Measurements from ENCODE around the gene ERC2.
"Not testable (repeated sequence)": the region's sequence is repeated elsewhere in the genome, so short reads cannot be mapped to it uniquely, and the experiment has no call there.

Gene ERC2

GRCh38 chr3:56053727-56054126, 414.5 kb downstream of the ERC2 start:
- no peaks in the 10 kb centered on the region for H3K27me3 ChIP-seq (ENCODE audit: control insufficient read depth, insufficient read depth, low read length)
- H3K9ac ChIP-seq (ENCODE audit: low read length), result no peak overlapping the region
- no peaks in the 10 kb centered on the region for H3K36me3 ChIP-seq (ENCODE audit: control insufficient read depth, insufficient read depth, low read length)
- no peak overlapping the region for H3K4me3 ChIP-seq (ENCODE audit: low read length)
- no peak overlapping the region for H3K27ac ChIP-seq (ENCODE audit: low read depth, low read length)
- H3K4me1 ChIP-seq (ENCODE audit: control insufficient read depth, insufficient read depth, low read length), result no peaks in the 10 kb centered on the region

DNA sequence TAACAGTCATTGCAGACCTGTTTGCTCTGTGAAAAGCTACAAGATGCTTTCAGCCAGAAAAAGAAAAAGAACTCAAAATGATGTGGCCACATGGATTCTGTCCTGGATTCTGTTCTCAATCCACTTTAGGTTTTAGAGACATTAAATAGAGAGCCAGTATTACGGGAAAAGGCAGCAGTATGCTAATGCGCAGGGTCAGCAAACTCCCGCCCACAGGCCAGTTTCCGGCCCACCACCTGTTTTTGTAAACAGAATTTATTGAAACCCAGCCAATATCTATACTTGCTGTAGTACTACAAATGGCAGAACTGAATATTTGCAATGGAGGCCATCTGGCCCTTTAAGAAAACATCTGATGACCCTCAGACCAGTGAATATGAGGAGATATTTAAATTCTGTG, 416.1 kb downstream of the ERC2 start:
- Histone ChIP-seq H3K27me3 (ENCODE audit: control insufficient read depth, insufficient read depth, low read length) (no peaks in the 10 kb centered on the region), H3K4me1 (ENCODE audit: control insufficient read depth, insufficient read depth, low read length) (no peaks in the 10 kb centered on the region), H3K4me3 (ENCODE audit: low read length) (no peak overlapping the region), H3K36me3 (ENCODE audit: control insufficient read depth, insufficient read depth, low read length) (no peaks in the 10 kb centered on the region), H3K9ac (ENCODE audit: low read length) (no peak overlapping the region), H3K27ac (ENCODE audit: low read depth, low read length) (no peak overlapping the region)

DNA sequence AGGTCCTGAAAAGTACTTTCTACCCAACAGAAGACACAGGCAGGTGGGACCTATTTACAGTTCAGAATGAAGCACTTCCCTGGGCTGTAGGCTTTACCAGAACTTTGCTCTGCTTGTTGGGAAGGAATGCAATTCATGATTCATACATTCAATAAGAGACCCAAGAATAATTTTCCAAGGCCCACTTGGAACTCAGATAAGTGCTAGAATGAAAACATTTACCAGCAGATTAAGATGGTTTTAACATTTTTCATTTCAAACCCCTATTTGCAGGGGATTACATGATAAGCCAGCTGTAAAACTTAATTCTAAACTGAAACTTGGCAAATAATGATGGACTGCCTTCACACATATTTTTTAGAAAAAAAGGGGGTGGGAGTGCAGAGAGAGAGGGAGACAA, 417.2 kb downstream of the ERC2 start:
- no peak overlapping the region for H3K9ac ChIP-seq (ENCODE audit: low read length)

GRCh38 chr3:56048946-56049345, 419.3 kb downstream of the ERC2 start:
- no peak overlapping the region for H3K27ac ChIP-seq (ENCODE audit: low read depth, low read length)
- no peak overlapping the region for H3K9ac ChIP-seq (ENCODE audit: low read length)
- no peaks in the 10 kb centered on the region for H3K27me3 ChIP-seq (ENCODE audit: control insufficient read depth, insufficient read depth, low read length)
- H3K36me3 ChIP-seq (ENCODE audit: control insufficient read depth, insufficient read depth, low read length), result no peaks in the 10 kb centered on the region
- H3K4me3 ChIP-seq (ENCODE audit: low read length), result no peak overlapping the region
- H3K4me1 ChIP-seq (ENCODE audit: control insufficient read depth, insufficient read depth, low read length), result no peaks in the 10 kb centered on the region

More for the DNA sequence above, 417.2 kb downstream of the ERC2 start:
- Histone ChIP-seq H3K27ac (ENCODE audit: low read depth, low read length) (no peak overlapping the region), H3K27me3 (ENCODE audit: control insufficient read depth, insufficient read depth, low read length) (no peaks in the 10 kb centered on the region), H3K4me1 (ENCODE audit: control insufficient read depth, insufficient read depth, low read length) (no peaks in the 10 kb centered on the region), H3K36me3 (ENCODE audit: control insufficient read depth, insufficient read depth, low read length) (no peaks in the 10 kb centered on the region), H3K4me3 (ENCODE audit: low read length) (no peak overlapping the region)

- Histone ChIP-seq H3K27me3 (ENCODE audit: control insufficient read depth, insufficient read depth, low read length) (no peaks in the 10 kb centered on the region), H3K4me1 (ENCODE audit: control insufficient read depth, insufficient read depth, low read length) (no peaks in the 10 kb centered on the region), H3K36me3 (ENCODE audit: control insufficient read depth, insufficient read depth, low read length) (no peaks in the 10 kb centered on the region), H3K9ac (ENCODE audit: low read length) (no peak overlapping the region), H3K27ac (ENCODE audit: low read depth, low read length) (no peak overlapping the region), H3K4me3 (ENCODE audit: low read length) (no peak overlapping the region)
Observed at GRCh38 chr3:56048331-56048730, 419.9 kb downstream of the ERC2 start.

DNA sequence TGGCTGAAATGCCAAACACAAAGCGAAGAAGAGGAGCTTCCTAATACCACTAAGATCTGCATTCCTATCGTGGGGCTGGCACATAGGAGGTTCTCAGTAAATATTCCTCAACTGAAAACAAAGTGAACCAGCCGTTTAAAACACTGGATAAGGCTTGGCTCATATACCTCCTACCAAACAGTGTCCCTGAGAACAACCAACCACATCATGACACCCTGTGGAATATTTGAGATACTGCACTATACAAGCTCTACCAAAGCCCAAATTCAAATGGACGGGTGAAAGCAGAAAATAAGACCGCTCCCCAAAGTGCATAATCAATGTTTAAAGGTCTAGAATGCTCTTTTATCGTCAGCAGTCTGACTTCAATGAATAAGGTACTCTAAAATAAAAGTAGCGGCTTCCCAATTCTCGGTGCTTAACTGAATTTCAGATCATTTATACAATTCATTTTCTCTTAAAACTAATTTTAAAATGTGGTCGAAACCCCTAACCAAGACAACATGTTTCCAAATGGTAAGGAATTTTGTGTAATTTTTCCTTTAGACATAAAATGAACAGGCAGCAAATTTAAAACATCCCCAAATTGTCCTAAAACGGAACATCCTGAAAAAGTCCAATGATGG, 425.8 kb downstream of the ERC2 start:
- no peaks in the 10 kb centered on the region for H3K4me1 ChIP-seq (ENCODE audit: control insufficient read depth, insufficient read depth, low read length)

GRCh38 chr3:56025326-56025725, 442.9 kb downstream of the ERC2 start:
- Histone ChIP-seq H3K4me1 (ENCODE audit: control insufficient read depth, insufficient read depth, low read length) (no peaks in the 10 kb centered on the region), H3K27ac (ENCODE audit: low read depth, low read length) (no peak overlapping the region), H3K4me3 (ENCODE audit: low read length) (no peak overlapping the region), H3K27me3 (ENCODE audit: control insufficient read depth, insufficient read depth, low read length) (no peaks in the 10 kb centered on the region), H3K36me3 (ENCODE audit: control insufficient read depth, insufficient read depth, low read length) (no peaks in the 10 kb centered on the region), H3K9ac (ENCODE audit: low read length) (no peak overlapping the region)

More for the DNA sequence above, 425.8 kb downstream of the ERC2 start:
- H3K27me3 ChIP-seq (ENCODE audit: control insufficient read depth, insufficient read depth, low read length), result no peaks in the 10 kb centered on the region
- H3K9ac ChIP-seq (ENCODE audit: low read length), result no peak overlapping the region
- H3K36me3 ChIP-seq (ENCODE audit: control insufficient read depth, insufficient read depth, low read length), result no peaks in the 10 kb centered on the region
- H3K4me3 ChIP-seq (ENCODE audit: low read length), result no peak overlapping the region
- no peak overlapping the region for H3K27ac ChIP-seq (ENCODE audit: low read depth, low read length)

- H3K4me3 ChIP-seq (ENCODE audit: low read length), result no peak overlapping the region
- H3K4me1 ChIP-seq (ENCODE audit: control insufficient read depth, insufficient read depth, low read length), result no peaks in the 10 kb centered on the region
Observed at GRCh38 chr3:56023546-56023945, 444.7 kb downstream of the ERC2 start.

GRCh38 chr3:56022619-56023018, 445.6 kb downstream of the ERC2 start:
- Histone ChIP-seq H3K27me3 (ENCODE audit: control insufficient read depth, insufficient read depth, low read length) (no peaks in the 10 kb centered on the region), H3K27ac (ENCODE audit: low read depth, low read length) (no peak overlapping the region), H3K9ac (ENCODE audit: low read length) (no peak overlapping the region), H3K36me3 (ENCODE audit: control insufficient read depth, insufficient read depth, low read length) (no peaks in the 10 kb centered on the region), H3K4me1 (ENCODE audit: control insufficient read depth, insufficient read depth, low read length) (no peaks in the 10 kb centered on the region), H3K4me3 (ENCODE audit: low read length) (no peak overlapping the region)

More at GRCh38 chr3:56023546-56023945, 444.7 kb downstream of the ERC2 start:
- H3K27me3 ChIP-seq (ENCODE audit: control insufficient read depth, insufficient read depth, low read length), result no peaks in the 10 kb centered on the region
- no peak overlapping the region for H3K27ac ChIP-seq (ENCODE audit: low read depth, low read length)
- no peak overlapping the region for H3K9ac ChIP-seq (ENCODE audit: low read length)
- H3K36me3 ChIP-seq (ENCODE audit: control insufficient read depth, insufficient read depth, low read length), result no peaks in the 10 kb centered on the region

GRCh38 chr3:56019490-56020146, 448.6 kb downstream of the ERC2 start:
- no peaks in the 10 kb centered on the region for H3K4me1 ChIP-seq (ENCODE audit: control insufficient read depth, insufficient read depth, low read length)
- H3K27ac ChIP-seq (ENCODE audit: low read depth, low read length), result no peak overlapping the region
- H3K4me3 ChIP-seq (ENCODE audit: low read length), result no peak overlapping the region
- H3K27me3 ChIP-seq (ENCODE audit: control insufficient read depth, insufficient read depth, low read length), result no peaks in the 10 kb centered on the region
- no peak overlapping the region for H3K9ac ChIP-seq (ENCODE audit: low read length)
- H3K36me3 ChIP-seq (ENCODE audit: control insufficient read depth, insufficient read depth, low read length), result no peaks in the 10 kb centered on the region

DNA sequence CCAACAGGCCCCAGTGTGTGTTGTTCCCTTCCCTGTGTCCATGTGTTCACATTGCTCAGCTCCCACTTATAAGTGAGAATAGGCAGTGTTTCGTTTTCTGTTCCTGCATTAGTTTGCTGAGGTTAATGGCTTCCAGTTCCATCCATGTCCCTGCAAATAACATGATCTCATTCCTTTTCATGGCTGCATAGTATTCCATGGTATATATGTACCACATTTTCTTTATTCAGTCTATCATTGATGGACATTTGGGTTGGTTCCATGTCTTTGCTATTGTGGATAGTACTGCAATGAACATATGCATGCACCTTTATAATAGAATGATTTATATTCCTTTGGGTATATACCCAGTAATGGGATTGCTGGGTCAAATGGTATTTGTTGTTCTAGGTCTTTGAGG, 452.9 kb downstream of the ERC2 start:
- H3K9ac ChIP-seq (ENCODE audit: low read length); H3K4me1 ChIP-seq (ENCODE audit: control insufficient read depth, insufficient read depth, low read length); H3K36me3 ChIP-seq (ENCODE audit: control insufficient read depth, insufficient read depth, low read length); H3K27me3 ChIP-seq (ENCODE audit: control insufficient read depth, insufficient read depth, low read length); H3K4me3 ChIP-seq (ENCODE audit: low read length); H3K27ac ChIP-seq (ENCODE audit: low read depth, low read length): not testable (repeated sequence)

- Histone ChIP-seq H3K4me3 (ENCODE audit: low read length) (no peak overlapping the region), H3K27me3 (ENCODE audit: control insufficient read depth, insufficient read depth, low read length) (no peaks in the 10 kb centered on the region), H3K9ac (ENCODE audit: low read length) (no peak overlapping the region), H3K4me1 (ENCODE audit: control insufficient read depth, insufficient read depth, low read length) (no peaks in the 10 kb centered on the region), H3K27ac (ENCODE audit: low read depth, low read length) (no peak overlapping the region), H3K36me3 (ENCODE audit: control insufficient read depth, insufficient read depth, low read length) (no peaks in the 10 kb centered on the region)
Observed at GRCh38 chr3:56012721-56013120, 455.5 kb downstream of the ERC2 start.

GRCh38 chr3:56005196-56005805, 463.0 kb downstream of the ERC2 start:
- no peaks in the 10 kb centered on the region for H3K36me3 ChIP-seq (ENCODE audit: control insufficient read depth, insufficient read depth, low read length)
- H3K27me3 ChIP-seq (ENCODE audit: control insufficient read depth, insufficient read depth, low read length), result no peaks in the 10 kb centered on the region
- H3K4me3 ChIP-seq (ENCODE audit: low read length), result no peak overlapping the region
- no peak overlapping the region for H3K27ac ChIP-seq (ENCODE audit: low read depth, low read length)
- H3K4me1 ChIP-seq (ENCODE audit: control insufficient read depth, insufficient read depth, low read length), result no peaks in the 10 kb centered on the region
- H3K9ac ChIP-seq (ENCODE audit: low read length), result no peak overlapping the region
